ENCODE results near the gene USP31.

Gene USP31

GRCh38 chr16:23137818-23138217 is 11.4 kb downstream of the USP31 start:
- ATAC-seq: no peak
- TF ChIP-seq TCF4 (CRISPR knock-in tag; IDR thresholded peaks at IDR 0.05; ENCODE audit: borderline replicate concordance) (no peak), SNAI2 (CRISPR knock-in tag; IDR thresholded peaks at IDR 0.05) (no peak), TOX (CRISPR knock-in tag; IDR thresholded peaks at IDR 0.05; ENCODE audit: borderline replicate concordance) (no peak), ISL1 (CRISPR knock-in tag; IDR thresholded peaks at IDR 0.05) (no peak), CSDC2 (CRISPR knock-in tag; IDR thresholded peaks at IDR 0.05) (no peak), ZFP30 (CRISPR knock-in tag; IDR thresholded peaks at IDR 0.05) (no peak), ZNF8 (CRISPR knock-in tag; IDR thresholded peaks at IDR 0.05) (no peak), ZNF565 (CRISPR knock-in tag; conservative IDR thresholded peaks at IDR 0.05; ENCODE audit: low read depth) (no peak)

GRCh38 chr16:23137256-23137655 is 12.0 kb downstream of the USP31 start:
- TF ChIP-seq OSR1 (CRISPR knock-in tag; IDR thresholded peaks at IDR 0.05) (no peak), ESRRG (CRISPR knock-in tag; IDR thresholded peaks at IDR 0.05) (no peak), RARB (CRISPR knock-in tag; IDR thresholded peaks at IDR 0.05) (no peak), ZFP30 (CRISPR knock-in tag; IDR thresholded peaks at IDR 0.05) (no peak), CREB5 (CRISPR knock-in tag; IDR thresholded peaks at IDR 0.05; ENCODE audit: low read depth) (no peak), ZC3H10 (CRISPR knock-in tag; IDR thresholded peaks at IDR 0.05) (no peak), ZFP3 (CRISPR knock-in tag; IDR thresholded peaks at IDR 0.05) (no peak)
- ATAC-seq: no peak

- TF ChIP-seq TCF4 (CRISPR knock-in tag; IDR thresholded peaks at IDR 0.05; ENCODE audit: borderline replicate concordance) (no peak), ZFP3 (CRISPR knock-in tag; IDR thresholded peaks at IDR 0.05) (no peak), SNAI2 (CRISPR knock-in tag; IDR thresholded peaks at IDR 0.05) (no peak), ESRRG (CRISPR knock-in tag; IDR thresholded peaks at IDR 0.05) (no peak), CREB5 (CRISPR knock-in tag; IDR thresholded peaks at IDR 0.05; ENCODE audit: low read depth) (no peak), CSRNP3 (CRISPR knock-in tag; IDR thresholded peaks at IDR 0.05) (no peak), ZC3H10 (CRISPR knock-in tag; IDR thresholded peaks at IDR 0.05) (no peak)
- ATAC-seq: peak; percentile 20; the same call in 1 of the 3 replicates
Observed at GRCh38 chr16:23134274-23134673, 15.0 kb downstream of the USP31 start.

GRCh38 chr16:23132775-23133463 is 16.3 kb downstream of the USP31 start:
- no peak for ATAC-seq
- TF ChIP-seq CSRNP3 (CRISPR knock-in tag; IDR thresholded peaks at IDR 0.05) (no peak), ZNF565 (CRISPR knock-in tag; conservative IDR thresholded peaks at IDR 0.05; ENCODE audit: low read depth) (no peak), BACH2 (CRISPR knock-in tag; IDR thresholded peaks at IDR 0.05; ENCODE audit: borderline replicate concordance) (no peak), ZFP30 (CRISPR knock-in tag; IDR thresholded peaks at IDR 0.05) (no peak), TSHZ2 (CRISPR knock-in tag; IDR thresholded peaks at IDR 0.05) (no peak), ZFP3 (CRISPR knock-in tag; IDR thresholded peaks at IDR 0.05) (no peak), ZNF8 (CRISPR knock-in tag; IDR thresholded peaks at IDR 0.05) (no peak), ARNTL (CRISPR knock-in tag; IDR thresholded peaks at IDR 0.05; ENCODE audit: borderline replicate concordance, low read depth) (no peak), SNAI2 (CRISPR knock-in tag; IDR thresholded peaks at IDR 0.05) (no peak), TOX (CRISPR knock-in tag; IDR thresholded peaks at IDR 0.05; ENCODE audit: borderline replicate concordance) (no peak), RARB (CRISPR knock-in tag; IDR thresholded peaks at IDR 0.05) (no peak), OSR1 (CRISPR knock-in tag; IDR thresholded peaks at IDR 0.05) (no peak), PPARA (CRISPR knock-in tag; IDR thresholded peaks at IDR 0.05; ENCODE audit: borderline replicate concordance) (no peak)

All from SK-N-SH treated with all-trans-retinoic acid at 6 μM for 48 hours (cell line).